Mesendoderm (in vitro differentiated cells): Measurements from ENCODE around the gene ADIPOR1. TPM values are rescaled to one million over a fixed set of nuclear protein-coding genes. Genes with fewer than 3 reads are reported as not detected.
"Not testable (repeated sequence)": the region's sequence is repeated elsewhere in the genome, so short reads cannot be mapped to it uniquely, and the experiment has no call there.

Source experiments
- DNase-seq: peaks from one replicate; pipeline ENCODE4 v3.0.0; 2013
- H2AK5ac ChIP-seq: 2 replicates; pipeline ENCODE4 v1.6.1; 2013; ENCODE audit warnings: low read length, inconsistent platforms
- H2BK120ac ChIP-seq: 2 replicates; pipeline ENCODE4 v1.6.1; 2013; ENCODE audit warnings: low read depth, mild to moderate bottlenecking, low read length, moderate library complexity, mixed read lengths
- H2BK15ac ChIP-seq: replicated peaks from 2 replicates; pipeline ENCODE4 v1.6.1; 2013; ENCODE audit warnings: low read depth, mild to moderate bottlenecking, moderate library complexity
- H2BK5ac ChIP-seq: 2 replicates; pipeline ENCODE4 v1.6.1; 2013; ENCODE audit warnings: low read length, inconsistent platforms
- H3K18ac ChIP-seq: 2 replicates; pipeline ENCODE4 v1.6.1; 2013; ENCODE audit warnings: mild to moderate bottlenecking, low read length, mixed read lengths
- H3K23ac ChIP-seq: one replicate; pipeline ENCODE4 v1.6.1; 2013; ENCODE audit warnings: low read length
- H3K27ac ChIP-seq: 2 replicates; pipeline ENCODE4 v1.5.1; 2013; ENCODE audit warnings: low read depth, mild to moderate bottlenecking, inconsistent platforms, low read length, moderate library complexity
- H3K27me3 ChIP-seq: 2 replicates; pipeline ENCODE4 v1.6.1; 2013; ENCODE audit warnings: low read length, control low read depth, mild to moderate bottlenecking, inconsistent platforms; ENCODE audit not compliant: insufficient read depth, poor library complexity
- H3K36me3 ChIP-seq: 2 replicates; pipeline ENCODE4 v1.6.1; 2013; ENCODE audit warnings: low read length, inconsistent platforms; ENCODE audit not compliant: control insufficient read depth, insufficient read depth
- H3K4ac ChIP-seq: one replicate; pipeline ENCODE4 v1.6.1; 2013; ENCODE audit warnings: low read depth, mild to moderate bottlenecking, low read length, moderate library complexity
- H3K4me1 ChIP-seq: 2 replicates; pipeline ENCODE4 v1.6.1; 2013; ENCODE audit warnings: low read depth, low read length, inconsistent platforms; ENCODE audit not compliant: control insufficient read depth
- H3K4me2 ChIP-seq: 2 replicates; pipeline ENCODE4 v1.6.1; 2013; ENCODE audit warnings: low read length
- H3K4me3 ChIP-seq: 2 replicates; pipeline ENCODE4 v1.5.1; 2013; ENCODE audit warnings: mild to moderate bottlenecking, low read length
- H3K56ac ChIP-seq: one replicate; pipeline ENCODE4 v1.6.1; 2013; ENCODE audit warnings: low read length
- H3K79me1 ChIP-seq: 2 replicates; pipeline ENCODE4 v1.6.1; 2013; ENCODE audit warnings: low read length, inconsistent platforms
- H3K79me2 ChIP-seq: 2 replicates; pipeline ENCODE4 v1.6.1; 2013; ENCODE audit warnings: mild to moderate bottlenecking, low read length; ENCODE audit not compliant: control insufficient read depth, insufficient read depth
- H3K9ac ChIP-seq: 2 replicates; pipeline ENCODE4 v1.6.1; 2013; ENCODE audit warnings: low read length, inconsistent platforms
- H4K5ac ChIP-seq: one replicate; pipeline ENCODE4 v1.6.1; 2013; ENCODE audit warnings: low read length
- H4K8ac ChIP-seq: one replicate; pipeline ENCODE4 v1.6.1; 2013; ENCODE audit warnings: low read depth, mild to moderate bottlenecking, control low read depth, low read length, moderate library complexity
- WGBS: extraction: QIAGEN DNeasy Blood & Tissue Kit; methylation state at CpG from one replicate; pipeline ENCODE4 v1.1.7; 2013; ENCODE audit warnings: low lambda C conversion rate, missing lambda C conversion rate; ENCODE audit not compliant: insufficient coverage; ENCODE audit errors: extremely low coverage; 5-methylcytosine and 5-hydroxymethylcytosine counted together
- polyA plus RNA-seq, 2 experiments: library from polyadenylated mRNA; stranded (reverse); fragments of 200-250 nt; gene quantifications; one replicate each; pipeline ENCODE4 v1.2.3, GENCODE V29; 2013

Gene ADIPOR1
- polyA plus RNA-seq (2013, experiment 1 of 2): 95.5 TPM
- polyA plus RNA-seq (2013, experiment 2 of 2): 94.0 TPM

GRCh38 chr1:202957733-202958543 is at the start of gene ADIPOR1:
ADIPOR1 (minus strand) TSS chr1:202958312; CDS start chr1:202951070, 7,242 bp downstream.
- Histone ChIP-seq H3K4ac (peak within 1 kb of the TSS; percentile 94), H3K27me3 (no peaks in the 10 kb centered on the region), H3K27ac (peak within 1 kb of the TSS; percentile 62), H2AK5ac (no peak within 1 kb of the TSS), H3K79me1 (peaks cover 7% of the 10 kb centered on the region), H3K4me2 (peak within 1 kb of the TSS; percentile 87), H3K9ac (peak within 1 kb of the TSS; percentile 91), H3K4me3 (peak within 1 kb of the TSS; percentile 76), H3K18ac (peak within 1 kb of the TSS; percentile 85), H2BK120ac (no peak within 1 kb of the TSS), H3K23ac (no peak within 1 kb of the TSS), H2BK5ac (no peak within 1 kb of the TSS), H3K56ac (peak within 1 kb of the TSS; percentile 87), H3K79me2 (peaks cover 37% of the 10 kb centered on the region), H4K8ac (no peak within 1 kb of the TSS), H3K36me3 (no peaks in the 10 kb centered on the region), H4K5ac (no peak within 1 kb of the TSS), H2BK15ac (no peak within 1 kb of the TSS), H3K4me1 (no peaks in the 10 kb centered on the region)
- DNase-seq: peak; percentile 93
- no CpG with 5 or more reads among the region's 86 CpGs for WGBS

GRCh38 chr1:203006948-203007871 is 49.1 kb upstream of the ADIPOR1 start, which contains the start of gene TMEM183A:
TMEM183A (plus strand) TSS chr1:203007374; CDS start chr1:203007466, 92 bp downstream.
- Histone ChIP-seq H3K4me1 (no peaks in the 10 kb centered on the region), H4K8ac (peak within 1 kb of the TSS; percentile 91), H3K9ac (peak within 1 kb of the TSS; percentile 97), H3K56ac (peak within 1 kb of the TSS; percentile 99), H3K27ac (peak within 1 kb of the TSS; percentile 91), H4K5ac (peak within 1 kb of the TSS; percentile 63), H3K36me3 (no peaks in the 10 kb centered on the region), H3K4me3 (peak within 1 kb of the TSS; percentile 97), H2AK5ac (peak within 1 kb of the TSS; percentile 37), H3K79me1 (no peaks in the 10 kb centered on the region), H2BK120ac (peak within 1 kb of the TSS; percentile 55), H2BK5ac (peak within 1 kb of the TSS; percentile 61), H2BK15ac (peak within 1 kb of the TSS; percentile 80), H3K23ac (no peak within 1 kb of the TSS), H3K18ac (peak within 1 kb of the TSS; percentile 85), H3K4ac (peak within 1 kb of the TSS; percentile 97), H3K27me3 (no peaks in the 10 kb centered on the region), H3K4me2 (peak within 1 kb of the TSS; percentile 91), H3K79me2 (peaks cover 20% of the 10 kb centered on the region)
- peak; percentile 99 for DNase-seq
- no CpG with 5 or more reads among the region's 78 CpGs for WGBS

GRCh38 chr1:203005395-203006142 is 47.5 kb upstream of the ADIPOR1 start:
- H3K18ac ChIP-seq: peak overlapping the region; percentile 62
- H2AK5ac ChIP-seq, H4K5ac ChIP-seq, H3K23ac ChIP-seq, H3K27me3 ChIP-seq, H3K4ac ChIP-seq, H3K4me2 ChIP-seq, H2BK15ac ChIP-seq, H3K79me1 ChIP-seq, H3K4me3 ChIP-seq, H3K4me1 ChIP-seq, H3K36me3 ChIP-seq: not testable (repeated sequence)
- H4K8ac ChIP-seq: peak overlapping the region; percentile 39
- peak; percentile 66 for DNase-seq
- H3K9ac ChIP-seq: peak overlapping the region; percentile 59
- peaks cover 20% of the 10 kb centered on the region for H3K79me2 ChIP-seq
- peak overlapping the region; percentile 84 for H2BK120ac ChIP-seq
- peak overlapping the region; percentile 84 for H3K56ac ChIP-seq
- H3K27ac ChIP-seq: peak overlapping the region; percentile 87
- H2BK5ac ChIP-seq: peak overlapping the region; percentile 91
- WGBS: no CpG with 5 or more reads among the region's 17 CpGs

- H3K4me1 ChIP-seq: no peaks in the 10 kb centered on the region
- H3K27ac ChIP-seq: no peak overlapping the region
- H3K27me3 ChIP-seq: no peaks in the 10 kb centered on the region
- H3K4me3 ChIP-seq: no peak overlapping the region
- no peak overlapping the region for H2BK120ac ChIP-seq
- no peak overlapping the region for H3K4me2 ChIP-seq
- no peak overlapping the region for H3K9ac ChIP-seq
- H3K79me2 ChIP-seq: peaks cover 6% of the 10 kb centered on the region
- no CpG with 5 or more reads among the region's 1 CpG for WGBS
- H2BK15ac ChIP-seq: no peak overlapping the region
- no peak overlapping the region for H4K8ac ChIP-seq
- H4K5ac ChIP-seq: no peak overlapping the region
- no peak for DNase-seq
- H3K56ac ChIP-seq: no peak overlapping the region
- no peaks in the 10 kb centered on the region for H3K79me1 ChIP-seq
- H3K23ac ChIP-seq: no peak overlapping the region
- H2BK5ac ChIP-seq: no peak overlapping the region
- H3K18ac ChIP-seq: no peak overlapping the region
- H3K4ac ChIP-seq: no peak overlapping the region
- H2AK5ac ChIP-seq: no peak overlapping the region
- H3K36me3 ChIP-seq: no peaks in the 10 kb centered on the region
These were observed 44.8 kb upstream of the ADIPOR1 start for GRCh38 chr1:203002951-203003350.

GRCh38 chr1:203001986-203002385 is 43.9 kb upstream of the ADIPOR1 start:
- H3K56ac ChIP-seq: peak overlapping the region; percentile 27
- no peak overlapping the region for H3K18ac ChIP-seq
- H2BK120ac ChIP-seq: no peak overlapping the region
- no peak overlapping the region for H3K4me3 ChIP-seq
- no peak overlapping the region for H3K4ac ChIP-seq
- H3K9ac ChIP-seq: no peak overlapping the region
- H3K36me3 ChIP-seq: no peaks in the 10 kb centered on the region
- no peak for DNase-seq
- H3K79me2 ChIP-seq: no peaks in the 10 kb centered on the region
- no peak overlapping the region for H2AK5ac ChIP-seq
- H3K4me2 ChIP-seq: no peak overlapping the region
- no peak overlapping the region for H2BK15ac ChIP-seq
- H3K27me3 ChIP-seq: no peaks in the 10 kb centered on the region
- H3K79me1 ChIP-seq: no peaks in the 10 kb centered on the region
- no peak overlapping the region for H3K23ac ChIP-seq
- no peak overlapping the region for H4K5ac ChIP-seq
- H4K8ac ChIP-seq: no peak overlapping the region
- no peaks in the 10 kb centered on the region for H3K4me1 ChIP-seq
- no peak overlapping the region for H3K27ac ChIP-seq
- WGBS: no CpG with 5 or more reads among the region's 9 CpGs
- H2BK5ac ChIP-seq: no peak overlapping the region
